HG03342 (cell line): ENCODE data around the gene GINS2.

ENCODE experiments used
- ATAC-seq: cut with Tn5 transposase; IDR thresholded peaks from one replicate; pipeline ENCODE4 v1.9.1; 2021; ENCODE audit warnings: mild to moderate bottlenecking, moderate library complexity; ENCODE audit not compliant: unreplicated experiment

The GINS2 gene

DNA sequence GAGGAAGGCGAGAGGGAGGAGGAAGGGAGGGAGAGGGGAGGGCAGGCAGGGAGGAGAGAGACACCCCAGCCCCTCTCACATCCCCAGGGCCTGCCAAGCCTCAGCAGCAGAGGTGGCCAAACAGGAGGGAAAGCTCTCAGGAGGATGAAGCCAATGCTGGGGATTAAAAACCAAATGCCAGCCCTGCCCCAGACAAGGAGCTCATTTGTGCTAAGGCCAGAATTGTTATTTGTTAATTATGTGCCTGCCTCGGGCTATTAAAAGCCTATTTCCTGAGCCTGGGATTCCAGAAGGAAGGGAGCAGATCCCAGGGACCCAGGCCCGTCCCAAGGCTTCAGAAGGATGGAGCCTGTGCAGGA lies 27.9 kb upstream of the GINS2 start:
- ATAC-seq: no peak

- ATAC-seq: no peak
Observed at GRCh38 chr16:85716022-85716679, 27.4 kb upstream of the GINS2 start.

DNA sequence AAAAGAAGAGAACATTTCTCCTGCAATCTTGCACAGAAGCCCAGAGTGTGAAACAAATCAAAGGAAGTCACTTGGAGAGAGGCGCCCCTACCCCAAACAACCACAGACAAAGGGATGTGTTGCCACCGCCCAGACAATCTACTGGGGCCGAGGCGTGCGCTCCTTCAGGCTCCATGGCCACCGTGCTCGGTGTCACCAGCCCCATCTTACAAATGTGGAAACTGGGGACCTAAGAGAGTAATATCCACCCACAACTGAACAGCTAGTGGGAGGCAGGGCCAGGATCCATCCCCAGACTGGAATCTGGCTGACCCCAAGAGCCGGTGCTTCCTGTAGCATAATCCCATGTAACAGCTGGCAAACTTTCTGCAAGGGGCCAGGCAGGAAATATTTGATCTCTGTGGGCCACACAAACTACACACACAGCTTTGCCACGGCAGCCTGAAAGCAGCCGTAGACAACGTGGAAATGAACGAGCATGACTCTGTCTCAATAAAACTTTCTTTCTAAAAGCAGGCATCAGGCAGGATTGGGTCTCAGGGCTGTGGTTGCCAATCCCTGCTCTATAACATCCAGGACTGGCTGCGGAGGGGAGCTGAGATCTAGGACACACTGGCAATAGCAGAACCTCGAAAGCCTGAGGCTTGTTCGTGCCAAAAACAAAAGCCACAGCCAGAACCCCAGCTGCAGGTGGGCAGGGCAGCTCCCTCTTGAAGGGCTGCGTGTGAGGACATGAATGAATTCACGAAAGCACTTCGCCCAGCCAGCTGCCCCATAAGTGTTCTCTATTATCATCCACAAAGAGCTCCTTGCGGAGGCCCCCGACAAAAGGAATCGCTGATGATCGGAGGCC lies 26.6 kb upstream of the GINS2 start:
- ATAC-seq: no peak

DNA sequence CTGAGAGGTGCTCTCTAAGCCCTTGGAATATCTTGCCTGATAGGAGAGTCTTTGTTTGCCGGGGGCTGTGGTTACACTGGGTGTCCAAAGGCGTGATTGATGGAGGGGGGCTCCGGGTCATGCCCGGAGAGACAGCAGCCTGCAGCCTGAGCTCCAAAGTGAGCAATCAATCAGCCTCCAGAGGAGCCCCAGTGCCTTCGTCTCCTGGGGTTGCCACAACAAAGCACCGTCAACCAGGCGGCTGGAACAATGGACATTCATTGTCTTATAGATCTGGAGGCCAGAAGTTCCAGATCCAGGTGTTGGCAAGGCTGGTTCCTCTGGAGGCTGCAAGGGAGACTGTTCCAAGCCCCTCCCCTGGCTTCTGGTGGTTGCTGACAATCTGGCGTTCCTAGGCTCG lies 24.0 kb upstream of the GINS2 start:
- ATAC-seq: no peak

DNA sequence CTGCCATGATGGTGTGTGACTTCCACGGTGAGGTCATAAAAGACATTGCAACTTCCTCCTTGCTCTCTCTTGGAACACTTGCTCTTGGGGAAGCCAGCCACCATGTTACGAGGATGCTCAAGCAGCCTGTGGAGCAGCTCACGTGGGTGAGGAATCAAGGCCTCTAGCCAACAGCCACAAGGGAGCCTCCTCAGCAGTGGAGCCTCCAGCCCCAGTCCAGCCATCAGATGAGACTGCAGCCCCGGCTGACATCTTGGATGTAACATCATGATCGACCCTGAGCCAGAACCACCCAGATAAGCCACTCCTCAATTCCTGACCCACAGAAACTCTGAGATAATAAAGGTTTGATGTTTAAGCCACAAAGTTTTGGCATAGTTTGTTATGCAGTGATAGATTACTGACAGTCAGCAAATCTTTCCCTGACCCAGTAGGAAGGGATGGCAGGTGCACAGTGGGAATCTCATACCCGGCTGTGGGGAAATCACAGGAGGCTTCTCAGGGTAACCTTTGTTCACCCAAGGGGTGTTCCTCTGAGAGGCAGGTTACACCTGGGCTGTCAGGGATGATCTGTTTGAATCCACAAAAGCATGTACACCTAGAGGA lies 23.3 kb upstream of the GINS2 start:
- no peak for ATAC-seq

GRCh38 chr16:85710732-85711131 lies 22.0 kb upstream of the GINS2 start:
- no peak for ATAC-seq

- no peak for ATAC-seq
Observed at GRCh38 chr16:85709766-85710585, 21.2 kb upstream of the GINS2 start.

DNA sequence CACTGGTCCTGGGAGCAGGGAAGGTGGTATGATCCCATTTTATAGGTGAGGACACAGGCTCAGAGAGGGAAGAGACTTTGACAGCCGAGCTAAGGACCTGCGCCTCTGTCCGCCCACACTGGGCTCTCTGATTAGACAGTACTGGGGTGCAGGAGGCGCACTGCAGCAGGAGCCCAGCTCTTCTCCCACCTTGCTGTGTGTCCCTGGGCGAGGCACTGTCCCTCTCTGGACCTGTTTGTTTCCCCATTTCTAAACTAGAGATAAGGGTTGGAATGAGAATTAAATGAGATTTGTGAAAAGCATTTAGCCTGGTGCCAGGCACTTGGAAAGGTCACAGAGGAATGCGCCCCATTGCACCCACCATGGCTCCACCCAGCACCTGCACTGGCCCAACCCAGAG lies 19.6 kb upstream of the GINS2 start:
- ATAC-seq: no peak

- no peak for ATAC-seq
Observed at GRCh38 chr16:85707528-85708095, 18.9 kb upstream of the GINS2 start.

- no peak for ATAC-seq
Observed at GRCh38 chr16:85706449-85707034, 17.8 kb upstream of the GINS2 start.

DNA sequence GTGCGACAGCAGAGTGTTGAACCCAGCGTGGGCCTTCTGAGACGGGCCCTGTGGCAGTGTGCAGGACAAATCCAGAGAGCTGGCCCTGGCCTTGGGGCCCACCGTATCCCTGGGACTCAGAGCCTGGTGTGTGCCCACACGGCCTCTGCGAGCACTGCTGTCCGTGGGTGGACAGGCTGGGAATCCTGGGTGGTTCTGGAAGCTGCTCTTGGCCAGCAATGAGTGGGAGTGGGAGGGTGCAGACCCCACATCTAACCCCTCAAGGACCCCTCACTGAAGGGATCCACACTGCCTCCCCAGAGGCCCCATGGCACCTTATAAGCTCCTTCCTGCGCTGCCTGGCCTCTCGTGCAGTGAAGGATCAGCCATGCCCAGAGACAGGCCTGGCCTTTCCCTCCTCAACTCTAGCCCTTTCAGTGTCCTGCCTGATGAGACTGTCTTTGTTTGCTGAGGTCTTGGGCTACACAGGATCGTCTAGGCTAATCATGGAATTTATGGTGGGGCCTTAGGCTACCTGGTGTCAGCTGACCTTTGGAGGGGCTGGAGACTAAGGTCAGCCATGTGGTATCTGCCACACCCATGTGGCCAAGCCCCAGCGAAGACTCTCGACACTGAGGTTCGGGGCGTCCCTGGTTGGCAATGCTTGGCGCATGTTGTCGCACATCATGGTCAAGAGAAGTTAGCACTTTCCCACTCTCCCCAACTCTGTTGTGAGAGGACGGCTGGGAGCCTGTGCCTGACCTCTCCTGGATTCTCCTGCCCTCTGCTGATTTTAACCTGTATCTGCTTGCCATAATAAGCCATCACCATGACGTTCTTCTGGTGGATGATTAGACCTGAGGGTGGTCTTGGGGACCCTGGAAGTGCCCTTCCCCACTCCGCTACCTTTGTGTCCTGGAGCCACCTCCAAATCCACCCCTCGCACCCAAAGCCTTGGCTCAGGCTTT lies 16.4 kb upstream of the GINS2 start:
- ATAC-seq: no peak

GRCh38 chr16:85704011-85704410 lies 15.3 kb upstream of the GINS2 start:
- ATAC-seq: no peak

DNA sequence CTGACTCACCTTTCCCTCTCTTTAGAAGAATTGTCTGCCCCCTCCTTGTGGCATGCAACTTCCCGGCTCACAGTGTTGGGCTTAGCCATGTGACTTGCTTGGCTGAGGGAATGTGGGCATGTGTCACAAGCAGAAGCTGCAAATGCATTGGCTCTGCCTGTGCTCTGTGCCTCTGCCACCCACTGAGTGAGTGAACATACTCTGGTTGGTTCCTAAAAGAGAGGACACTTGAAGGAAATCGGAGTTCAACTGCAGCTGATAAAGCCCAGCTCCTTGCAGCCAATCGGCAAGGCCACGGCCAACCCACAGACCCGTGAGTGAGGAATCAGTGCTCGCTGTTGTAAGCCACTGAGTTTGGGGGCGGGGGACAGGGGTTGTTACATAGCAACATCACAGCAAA lies 10.9 kb upstream of the GINS2 start:
- no peak for ATAC-seq

DNA sequence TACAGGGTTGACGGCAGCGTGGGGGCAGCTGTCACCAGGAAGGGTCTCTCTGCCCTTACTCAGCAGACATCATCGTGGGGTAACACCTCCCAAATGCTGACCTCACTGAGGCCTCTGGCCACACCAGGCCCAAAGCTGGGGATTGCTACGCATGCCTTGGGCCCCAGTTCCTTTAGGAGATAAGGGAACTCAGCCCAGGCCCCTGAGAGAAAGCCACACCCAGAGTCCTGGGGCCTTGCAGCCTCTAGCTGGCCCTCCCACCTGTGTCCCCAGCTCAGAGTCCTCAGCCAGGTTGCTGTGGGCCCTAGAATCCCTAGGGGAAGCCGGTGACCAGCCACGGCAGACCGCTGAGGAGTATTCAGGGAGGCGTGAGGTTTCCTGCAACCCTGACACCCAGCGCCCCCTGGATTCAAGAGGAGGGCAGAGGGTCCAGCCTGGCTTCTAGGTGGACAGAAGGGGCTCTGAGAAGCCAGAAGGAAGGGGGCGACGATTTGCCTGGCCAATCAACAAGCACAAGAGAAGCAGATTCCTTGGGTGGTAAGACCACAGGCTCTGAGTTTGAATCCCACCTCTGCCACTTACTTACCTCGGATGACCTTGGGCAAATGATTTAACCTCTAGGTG lies 10.3 kb upstream of the GINS2 start:
- no peak for ATAC-seq

- no peak for ATAC-seq
Observed at GRCh38 chr16:85698459-85698891, 9.7 kb upstream of the GINS2 start.

GRCh38 chr16:85697431-85697830 lies 8.7 kb upstream of the GINS2 start:
- no peak for ATAC-seq

GRCh38 chr16:85696781-85697180 lies 8.0 kb upstream of the GINS2 start:
- no peak for ATAC-seq

DNA sequence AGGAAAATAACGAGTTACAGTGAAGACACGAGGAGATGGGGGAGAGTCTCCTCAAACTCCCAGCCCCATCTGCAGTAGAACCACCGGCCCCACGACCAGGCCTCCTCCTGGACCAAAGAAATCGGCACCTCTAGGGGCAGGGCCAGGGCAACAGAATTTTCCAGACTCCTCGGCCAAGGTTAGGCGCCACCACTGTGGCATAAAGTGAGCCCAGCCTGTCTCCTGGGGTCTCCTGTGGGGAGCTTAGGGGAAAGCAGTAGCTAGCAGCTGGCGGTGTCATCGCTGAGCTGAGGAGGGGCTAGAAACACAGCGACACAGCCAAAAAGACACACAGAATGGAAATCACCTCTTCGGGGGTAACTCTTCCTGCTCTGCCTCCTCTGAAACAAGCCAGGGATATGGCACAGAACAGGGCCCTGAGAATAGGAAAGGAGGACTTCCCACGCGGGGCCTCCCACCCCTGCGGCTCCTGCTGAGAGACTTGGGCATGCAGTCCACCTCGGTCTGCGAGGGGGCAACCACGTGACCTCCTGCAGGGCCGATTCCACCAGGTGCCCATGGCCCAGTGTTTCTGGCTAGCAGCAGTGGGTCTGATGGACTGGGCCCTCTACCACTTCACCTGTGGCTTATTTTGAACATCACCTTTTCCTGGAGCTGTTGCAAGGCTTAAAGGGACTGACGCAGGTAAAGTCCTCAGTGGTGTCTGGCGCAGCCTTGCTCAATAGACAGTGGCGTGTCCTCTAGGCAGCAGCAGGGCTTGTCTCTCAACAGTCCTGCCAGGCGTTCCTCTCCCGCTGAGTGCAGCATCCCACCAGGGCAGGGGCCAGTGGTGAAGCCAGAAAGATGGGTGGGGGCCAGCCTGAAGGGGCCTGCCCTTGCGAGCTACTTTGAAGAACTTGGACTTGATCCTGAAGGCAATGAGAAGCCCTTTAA lies 6.7 kb upstream of the GINS2 start:
- no peak for ATAC-seq
